HG03520 (cell line): ENCODE measurements around the gene EIF4EBP3.

Experiments used
- ATAC-seq: cut with Tn5 transposase; IDR thresholded peaks from one replicate; pipeline ENCODE4 v1.9.1; 2021; ENCODE audit warnings: mild to moderate bottlenecking, moderate library complexity; ENCODE audit not compliant: unreplicated experiment

EIF4EBP3 gene

DNA sequence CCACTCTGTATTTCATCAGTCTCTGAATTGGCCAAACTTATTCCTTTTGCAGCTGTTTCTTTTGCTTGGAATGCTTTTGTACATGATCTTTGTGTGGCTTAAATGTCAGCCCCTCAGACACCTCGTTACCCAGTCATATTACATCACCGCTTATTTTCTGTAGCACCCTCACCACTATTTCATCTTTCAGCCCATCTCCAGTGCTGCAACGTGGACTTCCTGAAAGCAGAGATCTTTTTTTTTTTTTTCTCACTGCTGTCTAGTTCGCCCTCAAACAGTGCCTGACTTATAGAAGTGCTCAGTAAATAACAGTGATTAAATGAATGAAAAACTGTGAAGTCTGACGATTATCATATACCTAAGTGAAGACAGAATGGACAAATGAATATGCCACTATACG lies 9.0 kb downstream of the EIF4EBP3 start:
- no peak for ATAC-seq

GRCh38 chr5:140557136-140557805 lies 9.8 kb downstream of the EIF4EBP3 start, which contains the start of gene SRA1:
TSS of gene SRA1 (minus strand) at chr5:140557473. CDS start at chr5:140557452, 21 bp downstream.
- ATAC-seq = peak; percentile 92

DNA sequence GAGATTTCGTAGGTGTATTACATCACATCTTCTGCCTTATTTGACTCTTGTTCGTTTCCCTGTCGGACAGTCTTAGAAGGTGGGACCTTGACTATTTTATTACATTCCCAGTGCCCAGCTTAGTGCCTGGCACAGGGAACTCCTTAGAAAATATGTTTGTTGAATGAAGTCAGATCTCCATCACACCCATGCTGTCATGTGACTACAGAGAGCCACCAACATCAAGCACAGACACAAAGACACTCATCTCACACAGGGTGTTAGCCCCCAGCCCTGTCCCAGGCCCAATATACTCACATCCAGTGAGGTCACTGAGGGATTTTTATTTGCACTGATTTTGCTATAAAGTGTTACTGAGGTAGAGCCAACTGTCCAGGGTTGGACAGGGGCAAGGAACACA lies 10.5 kb downstream of the EIF4EBP3 start:
- ATAC-seq = no peak

DNA sequence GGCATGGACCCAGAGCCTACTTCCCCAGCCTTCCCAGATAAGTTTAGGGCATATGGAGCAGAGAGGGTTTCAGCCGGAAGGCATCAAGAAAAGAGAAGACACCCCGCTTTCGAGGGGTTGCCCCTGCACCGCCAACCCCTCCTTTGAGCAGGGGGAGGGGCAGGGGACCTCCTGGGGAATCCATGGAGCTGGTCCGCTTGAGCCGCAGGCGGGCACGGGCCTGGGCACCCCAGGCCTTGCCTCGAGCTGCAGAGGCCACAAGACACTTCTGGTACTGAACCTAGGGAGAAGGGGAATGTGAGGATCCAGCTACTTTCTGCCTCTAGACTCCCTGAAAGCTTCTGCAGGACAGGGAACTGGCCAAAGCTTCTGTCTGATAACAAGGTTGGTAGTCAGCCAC lies 11.1 kb downstream of the EIF4EBP3 start:
- ATAC-seq = no peak

DNA sequence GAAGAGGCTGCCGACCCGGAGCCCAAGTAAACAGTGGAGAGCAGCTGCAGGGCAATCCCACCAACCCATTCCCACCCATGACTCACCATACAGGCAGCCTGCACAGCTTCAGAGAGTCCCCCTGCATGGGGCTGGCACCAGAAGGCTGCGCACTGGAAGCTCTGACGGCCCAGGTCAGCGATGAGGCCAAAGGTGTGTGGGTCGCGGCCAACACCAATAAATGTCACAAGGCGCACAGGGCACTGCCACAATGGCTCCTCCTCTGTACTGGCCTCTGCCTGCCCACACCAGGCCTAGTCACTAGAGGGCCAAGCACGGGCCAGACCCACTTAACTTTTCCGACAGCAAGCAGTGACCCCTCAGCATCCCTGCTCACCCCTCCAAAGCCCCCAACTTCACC lies 12.8 kb downstream of the EIF4EBP3 start:
- ATAC-seq = no peak

GRCh38 chr5:140561753-140562523 lies 14.5 kb downstream of the EIF4EBP3 start:
- ATAC-seq = no peak

DNA sequence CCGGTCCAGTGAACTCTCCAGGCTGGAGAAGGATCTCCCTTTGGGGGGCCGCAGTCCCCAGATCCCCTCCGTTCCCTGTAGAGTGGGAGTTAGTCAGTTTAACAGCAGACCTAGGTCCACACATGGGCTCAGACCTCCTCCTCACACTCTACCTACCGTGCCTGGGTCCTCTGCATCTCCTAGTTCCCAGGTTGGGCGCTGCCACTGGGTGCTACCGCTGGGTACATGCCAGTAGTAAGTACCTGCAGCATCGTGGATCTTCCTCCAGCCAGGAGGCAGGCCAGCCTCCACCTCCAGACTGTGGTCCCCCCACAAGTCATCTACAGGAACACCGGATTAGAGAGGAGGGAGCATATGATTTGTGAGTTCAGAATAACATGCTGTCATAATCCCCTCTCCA lies 16.1 kb downstream of the EIF4EBP3 start:
- no peak for ATAC-seq

DNA sequence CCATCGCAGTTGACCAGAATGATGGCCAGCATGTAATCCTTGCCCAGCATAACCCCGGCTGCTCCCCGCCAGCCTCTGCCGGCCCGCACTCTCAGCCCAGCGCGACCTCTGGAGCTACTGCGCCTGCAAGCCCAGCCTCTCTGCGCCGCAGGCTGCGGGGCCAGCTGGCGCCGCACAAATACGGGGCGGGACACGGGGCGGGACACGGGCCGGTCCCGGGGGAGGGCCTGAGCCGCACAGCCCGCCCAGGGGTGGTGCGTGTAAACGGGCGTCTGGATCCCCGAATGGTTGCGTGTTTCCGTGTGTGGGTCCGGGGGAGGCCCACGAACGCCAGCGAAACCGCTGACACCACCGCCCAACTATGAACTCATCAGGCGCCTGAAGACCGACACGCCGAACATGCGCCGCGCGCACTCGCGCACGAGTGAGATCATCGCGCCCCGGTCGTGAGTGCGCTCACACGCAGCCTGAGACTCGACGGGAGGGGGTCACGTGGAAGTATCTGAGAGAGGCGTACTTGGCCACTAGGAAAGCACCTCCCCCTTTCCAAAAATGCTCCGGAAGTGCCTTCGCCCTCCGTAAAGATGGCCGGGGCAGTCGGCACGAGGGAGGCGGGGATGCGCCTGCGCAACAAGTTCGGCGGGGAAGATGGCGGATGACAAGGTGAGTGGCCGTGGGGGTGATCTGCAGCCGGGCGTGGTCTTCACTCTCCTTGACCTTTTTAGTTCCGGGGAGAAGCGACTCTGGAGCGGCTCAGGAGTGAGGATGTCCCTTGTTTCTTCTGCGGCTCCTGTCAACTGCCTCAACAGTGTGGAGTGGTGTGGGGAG lies 16.9 kb downstream of the EIF4EBP3 start, which contains the start of the genes APBB3 and SLC35A4:
TSS of gene APBB3 (minus strand) at position 403 of the 828 bp plus-strand sequence. CDS start at position 50, 353 bp downstream.
TSS of gene SLC35A4 (plus strand) at position 633 of the 828 bp plus-strand sequence. CDS start 2,342 bp downstream, outside the sequence.
- ATAC-seq = peak; percentile 87

DNA sequence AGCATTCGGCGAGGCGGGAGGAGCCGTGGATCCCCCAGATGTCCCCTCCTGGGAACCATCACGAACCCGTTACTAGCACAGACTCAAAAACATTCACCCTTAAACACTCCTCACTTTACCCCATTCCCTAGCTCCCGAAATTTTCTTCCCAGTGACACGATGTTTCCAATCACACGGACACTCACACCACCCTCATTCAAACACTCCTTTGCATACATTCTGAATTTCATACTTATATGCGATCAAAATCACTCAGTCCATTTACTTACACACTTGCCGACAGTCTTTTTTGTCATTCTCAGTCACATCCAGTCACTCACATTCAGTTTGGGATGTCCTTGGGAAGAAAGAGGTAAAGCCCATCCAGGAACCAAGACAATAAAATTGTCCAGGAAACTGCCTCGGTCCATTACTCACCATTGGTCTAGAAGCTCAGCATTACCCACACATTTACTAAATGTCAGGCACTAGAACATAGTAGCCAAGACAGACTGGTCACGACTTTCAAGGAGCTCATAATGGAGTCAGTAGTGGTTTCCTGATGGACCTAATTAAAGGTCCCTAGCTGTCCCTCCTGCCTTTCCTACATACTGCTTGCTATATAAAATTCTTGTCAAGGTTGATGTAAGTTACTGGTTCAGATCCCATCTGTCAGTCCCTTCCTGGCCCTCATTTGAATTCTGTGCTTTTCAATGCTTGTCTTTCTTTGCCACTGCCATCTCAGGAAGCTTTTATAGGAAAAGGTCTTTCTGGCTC lies 17.7 kb downstream of the EIF4EBP3 start:
- ATAC-seq = peak; percentile 1

- ATAC-seq = no peak
Measured at GRCh38 chr5:140565780-140566095, 18.3 kb downstream of the EIF4EBP3 start.

DNA sequence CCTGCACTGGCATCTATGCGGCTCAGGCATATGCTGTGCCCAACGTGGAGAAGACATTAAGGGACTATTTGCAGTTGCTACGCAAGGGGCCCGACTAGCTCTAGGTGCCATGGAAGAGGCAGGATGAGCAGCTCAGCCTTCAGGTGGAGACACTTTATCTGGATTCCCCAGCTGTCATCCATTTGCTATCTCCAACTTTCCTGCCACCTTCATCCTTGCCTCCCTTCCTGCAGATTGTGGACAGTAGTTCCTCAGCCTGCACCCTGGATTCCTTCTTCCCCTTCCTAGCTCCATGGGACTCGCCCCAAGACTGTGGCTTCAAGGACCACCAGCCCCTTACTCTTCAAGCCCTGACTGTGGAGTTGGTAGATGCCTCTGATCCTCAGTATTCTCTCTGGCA lies 19.2 kb downstream of the EIF4EBP3 start:
- no peak for ATAC-seq

- no peak for ATAC-seq
Measured at GRCh38 chr5:140567136-140567818, 19.8 kb downstream of the EIF4EBP3 start.

GRCh38 chr5:140567871-140568270 lies 20.4 kb downstream of the EIF4EBP3 start:
- no peak for ATAC-seq

GRCh38 chr5:140568443-140569063 lies 21.1 kb downstream of the EIF4EBP3 start:
- ATAC-seq = no peak

GRCh38 chr5:140569197-140569596 lies 21.7 kb downstream of the EIF4EBP3 start:
- ATAC-seq = no peak

GRCh38 chr5:140570058-140570457 lies 22.6 kb downstream of the EIF4EBP3 start:
- no peak for ATAC-seq

GRCh38 chr5:140570488-140570887 lies 23.0 kb downstream of the EIF4EBP3 start:
- ATAC-seq = no peak

GRCh38 chr5:140571105-140571504 lies 23.6 kb downstream of the EIF4EBP3 start:
- no peak for ATAC-seq

DNA sequence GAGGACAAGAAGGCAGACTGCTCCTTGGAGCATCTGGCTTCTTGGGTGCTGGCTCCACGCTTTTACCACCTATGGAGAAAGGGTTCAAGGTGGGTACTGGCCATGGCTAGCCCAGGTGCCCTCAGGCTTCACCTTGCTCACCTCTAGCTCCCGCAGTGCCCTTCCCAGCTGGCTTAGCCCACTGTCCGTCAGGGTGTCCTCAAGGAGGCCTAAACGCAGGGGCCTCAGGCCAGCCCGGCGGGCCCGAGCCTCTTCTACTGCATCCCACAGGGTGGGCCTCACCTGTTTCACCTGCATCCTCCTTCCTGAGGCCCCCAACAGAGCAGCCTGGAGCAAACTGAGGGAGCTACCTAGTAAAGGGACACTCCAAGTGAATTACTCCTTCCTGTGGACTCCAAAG lies 26.2 kb downstream of the EIF4EBP3 start:
- no peak for ATAC-seq

DNA sequence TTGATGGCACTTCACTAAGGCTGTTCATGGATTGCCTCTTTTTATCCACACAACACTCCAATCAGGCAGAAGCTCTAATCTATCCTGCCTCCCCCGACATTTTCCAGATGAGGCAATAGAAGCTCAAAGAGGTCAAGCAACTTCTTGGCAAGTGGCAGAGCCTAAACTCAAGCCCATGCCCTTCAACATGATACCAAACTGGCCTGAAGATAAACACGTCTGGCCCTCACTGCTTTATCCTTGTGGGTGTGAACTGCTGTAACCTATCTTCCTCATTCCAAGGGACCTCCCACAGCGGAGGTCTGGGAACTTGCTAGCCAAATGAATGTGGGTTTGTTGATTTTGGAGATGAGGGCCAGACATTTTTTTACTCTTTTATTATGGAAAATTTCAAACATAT lies 26.7 kb downstream of the EIF4EBP3 start:
- no peak for ATAC-seq
